ENCODE results near the gene SLC29A2.

The SLC29A2 gene

GRCh38 chr11:66315921-66316811, 55.4 kb downstream of the SLC29A2 start:
- DNase-seq: no peak

DNA sequence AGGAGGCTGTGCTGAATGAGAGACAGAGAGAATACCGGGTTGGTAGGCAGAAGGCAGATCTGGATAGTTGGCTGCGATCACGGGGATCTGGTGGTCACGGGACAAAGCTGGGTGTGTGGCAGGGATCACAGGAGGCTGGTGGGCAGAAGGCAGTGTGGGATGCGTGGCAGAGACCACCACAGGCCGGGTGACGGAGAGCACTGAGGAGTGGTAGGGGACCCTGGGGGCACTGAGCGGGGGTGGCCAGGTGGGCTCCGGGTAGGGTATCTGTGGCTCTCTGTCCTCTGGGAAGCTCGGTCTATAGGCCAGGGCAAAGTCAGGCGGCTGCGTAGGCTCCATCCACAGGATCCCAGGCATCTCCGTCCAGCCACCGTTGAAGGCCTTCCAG, 56.1 kb downstream of the SLC29A2 start:
- DNase-seq: no peak

DNA sequence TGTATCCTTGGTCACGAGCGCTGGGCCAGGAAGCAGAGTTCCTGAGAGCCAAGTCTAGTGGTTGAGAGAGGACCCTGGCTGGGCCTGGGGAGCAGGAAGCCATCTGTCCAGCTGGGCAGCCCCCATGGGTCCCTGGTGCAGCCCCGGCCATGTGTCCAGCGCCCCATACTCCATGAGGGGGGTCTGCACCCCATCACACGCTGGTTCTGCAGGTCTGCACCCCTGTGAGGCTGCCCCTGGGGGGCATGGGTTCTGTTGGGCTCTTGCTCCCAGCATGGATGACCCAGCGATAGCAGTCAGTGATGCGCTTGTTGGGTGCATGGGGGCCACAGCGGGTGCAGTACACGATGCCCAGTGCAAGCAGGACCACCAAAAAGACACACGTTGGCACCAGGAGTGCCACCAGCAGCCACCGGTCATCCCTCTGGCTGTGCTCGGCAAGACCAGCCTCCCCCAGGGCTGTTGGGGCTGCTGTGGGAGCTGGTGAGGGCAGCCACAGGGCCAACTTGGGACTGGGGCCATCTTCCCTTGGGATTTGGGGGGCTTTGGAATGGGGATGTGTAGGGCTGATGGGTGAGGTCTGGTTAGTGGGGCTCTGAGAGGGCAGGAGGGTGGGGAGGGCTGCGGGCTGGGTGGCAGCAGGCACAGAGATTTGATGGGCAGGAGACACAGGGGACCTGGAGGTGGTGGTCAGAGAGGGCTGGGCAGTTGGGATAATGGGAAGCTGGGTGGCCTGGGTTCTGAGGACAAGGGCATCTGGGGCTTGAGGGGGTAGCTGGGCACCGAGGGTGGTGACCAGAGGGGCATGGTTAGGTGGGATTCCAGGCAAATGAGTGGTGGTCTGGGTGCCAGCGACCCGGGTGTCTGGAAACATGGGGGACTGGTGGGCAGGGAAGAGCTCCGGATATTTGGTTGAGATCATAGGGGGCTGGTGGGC, 56.7 kb downstream of the SLC29A2 start:
- no peak for DNase-seq

DNA sequence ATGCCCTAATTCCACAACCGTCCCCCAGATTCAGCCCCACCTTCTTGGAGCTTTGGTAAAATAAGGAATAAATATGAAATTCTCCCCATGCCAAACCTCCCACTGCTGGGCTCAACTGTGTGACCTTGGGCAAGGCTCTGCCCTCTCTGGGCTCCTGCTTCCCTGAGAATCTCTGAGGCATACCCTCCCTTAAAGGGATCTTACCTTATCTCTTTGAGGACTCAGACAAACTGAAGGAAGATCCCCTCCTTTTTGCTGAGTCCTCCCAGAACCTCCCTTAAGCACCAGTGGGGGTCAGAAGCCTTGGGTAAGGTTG, 57.4 kb downstream of the SLC29A2 start:
- DNase-seq: no peak

GRCh38 chr11:66313321-66314185, 58.0 kb downstream of the SLC29A2 start:
- no peak for DNase-seq

DNA sequence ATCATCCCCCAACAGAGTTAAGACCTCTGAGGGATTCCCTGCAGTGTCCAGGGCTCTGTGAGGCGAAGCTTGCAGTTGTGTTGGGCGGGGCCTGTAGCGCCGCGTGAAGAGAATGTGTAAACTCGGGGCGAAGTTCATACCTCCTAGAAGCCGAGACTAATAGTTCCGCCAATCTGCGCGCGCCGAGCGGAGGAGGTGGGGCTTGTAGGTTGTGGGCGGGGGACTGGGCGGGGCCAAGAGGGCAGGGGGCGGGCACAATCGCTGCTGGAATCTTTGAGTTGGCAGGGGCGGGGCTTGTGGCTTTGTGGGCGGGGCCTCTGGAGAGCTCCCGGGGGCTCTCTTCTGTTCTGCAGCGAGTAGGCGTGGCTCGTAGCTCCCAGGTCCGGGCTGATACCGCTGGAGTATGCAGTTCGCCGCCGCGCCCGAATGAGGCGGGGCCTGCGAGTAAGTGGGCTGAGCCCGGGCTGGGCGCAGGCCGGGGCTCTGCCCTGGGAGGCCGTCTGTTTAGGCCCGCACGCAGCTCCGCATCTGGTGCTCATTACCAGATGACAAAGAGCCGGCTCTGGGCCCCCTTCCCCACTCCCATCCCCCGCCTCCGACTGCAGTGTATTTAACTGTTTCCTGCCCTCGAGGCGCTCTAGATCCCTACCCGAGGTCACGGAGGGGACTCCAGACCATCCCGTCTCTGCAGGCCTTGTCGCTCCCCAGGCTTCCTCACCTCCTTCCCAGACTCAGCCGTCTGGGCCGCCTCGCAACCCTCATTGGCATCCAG, 58.8 kb downstream of the SLC29A2 start:
- DNase-seq: peak; percentile 99

Measured in hematopoietic multipotent progenitor cell treated with erythropoietin and hydrocortisone succinate and interleukin-3 and kit ligand, for 4 days (in vitro differentiated cells).